HG02885 (cell line): Measurements from ENCODE around the gene SLC1A7.

Source experiments
- ATAC-seq: cut with Tn5 transposase; IDR thresholded peaks from one replicate; pipeline ENCODE4 v1.9.1; 2021; ENCODE audit warnings: mild to moderate bottlenecking; ENCODE audit not compliant: unreplicated experiment, poor library complexity

Gene SLC1A7

DNA sequence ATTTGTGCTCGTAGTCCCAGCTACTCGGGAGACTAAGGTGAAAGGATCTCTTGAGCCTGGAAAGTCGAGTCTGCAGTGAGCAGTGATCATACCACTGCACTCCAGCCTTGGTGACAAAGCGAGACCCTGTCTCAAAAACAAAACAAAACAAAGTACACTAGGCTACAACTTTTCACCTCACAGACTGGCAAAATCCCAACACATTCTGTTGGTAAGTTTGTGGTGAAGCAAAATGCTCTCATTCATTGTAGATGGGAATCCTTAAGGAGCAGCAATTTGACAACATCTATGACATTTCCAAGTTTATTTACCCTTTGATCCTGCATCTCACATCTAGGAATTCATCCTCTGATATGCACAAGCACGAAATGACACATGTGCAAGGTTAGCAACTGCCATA is 20.2 kb upstream of the SLC1A7 start:
- no peak for ATAC-seq

DNA sequence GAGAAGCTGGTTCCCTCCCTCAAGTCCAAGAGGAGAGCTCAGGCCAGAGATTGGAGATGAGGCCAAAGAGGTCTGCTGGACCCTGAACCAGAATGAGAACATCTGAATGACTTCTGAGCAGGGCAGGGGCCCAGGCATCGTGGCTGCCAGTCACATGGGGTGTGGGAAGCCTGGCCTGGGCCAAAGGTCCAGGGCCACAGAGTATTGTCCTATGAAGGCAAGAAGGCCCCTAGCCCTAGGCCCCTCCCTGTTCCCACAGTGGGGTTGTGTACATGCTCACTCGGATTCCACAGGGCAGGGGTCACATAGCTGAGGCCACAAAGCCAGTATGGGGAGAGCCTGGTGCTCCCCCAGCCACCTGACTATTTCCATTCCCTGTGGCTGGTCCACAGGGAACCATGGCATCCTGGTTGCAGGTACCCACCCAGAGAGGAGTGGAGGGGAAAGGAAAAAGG is 18.5 kb upstream of the SLC1A7 start:
- ATAC-seq: no peak

GRCh38 chr1:53158900-53159299 is 16.5 kb upstream of the SLC1A7 start:
- no peak for ATAC-seq

GRCh38 chr1:53156783-53157182 is 14.3 kb upstream of the SLC1A7 start:
- ATAC-seq: no peak

- ATAC-seq: no peak
These were observed 13.5 kb upstream of the SLC1A7 start for GRCh38 chr1:53155945-53156344.

DNA sequence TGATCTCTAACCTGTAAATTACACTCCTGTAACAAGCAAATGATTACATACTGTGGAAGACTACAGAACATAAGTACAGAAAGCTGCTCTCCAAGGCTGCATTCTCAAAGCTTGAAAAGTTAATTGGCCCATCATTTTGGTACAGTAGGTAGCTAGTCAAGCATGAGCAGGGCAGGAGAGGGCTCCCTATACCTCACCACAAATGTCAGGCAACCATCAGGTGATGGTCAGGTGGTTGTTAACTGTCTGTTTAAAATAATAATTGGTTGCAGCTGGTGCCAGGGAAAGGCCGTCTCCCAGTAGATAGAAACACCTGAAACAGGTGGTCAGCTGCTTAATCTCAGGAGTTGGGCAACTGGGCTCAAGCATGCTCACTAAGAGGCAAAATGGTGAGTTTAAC is 13.1 kb upstream of the SLC1A7 start:
- no peak for ATAC-seq

- no peak for ATAC-seq
These were observed 12.5 kb upstream of the SLC1A7 start for GRCh38 chr1:53154859-53155438.

DNA sequence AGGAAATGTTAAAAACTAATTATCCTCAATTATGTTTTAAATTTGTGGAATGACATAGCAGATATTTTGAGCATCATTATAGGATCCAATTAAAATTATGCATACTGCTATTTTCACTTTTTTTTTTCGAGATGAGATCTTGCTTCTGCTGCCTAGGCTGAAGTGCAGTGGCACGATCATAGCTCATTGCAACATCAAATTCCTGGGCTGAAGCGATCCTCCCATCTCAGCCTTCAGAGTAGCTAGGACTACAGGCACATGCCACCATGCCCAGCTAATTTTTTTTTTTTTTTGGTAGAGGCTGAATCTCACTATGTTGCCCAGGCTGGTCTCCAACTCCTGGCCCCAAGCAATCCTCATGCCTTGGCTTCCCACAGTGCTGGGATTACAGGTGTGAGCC is 11.3 kb upstream of the SLC1A7 start:
- ATAC-seq: no peak

- ATAC-seq: no peak
These were observed 5.7 kb upstream of the SLC1A7 start for GRCh38 chr1:53148123-53148522.

- ATAC-seq: no peak
These were observed 4.7 kb upstream of the SLC1A7 start for GRCh38 chr1:53147174-53147573.

DNA sequence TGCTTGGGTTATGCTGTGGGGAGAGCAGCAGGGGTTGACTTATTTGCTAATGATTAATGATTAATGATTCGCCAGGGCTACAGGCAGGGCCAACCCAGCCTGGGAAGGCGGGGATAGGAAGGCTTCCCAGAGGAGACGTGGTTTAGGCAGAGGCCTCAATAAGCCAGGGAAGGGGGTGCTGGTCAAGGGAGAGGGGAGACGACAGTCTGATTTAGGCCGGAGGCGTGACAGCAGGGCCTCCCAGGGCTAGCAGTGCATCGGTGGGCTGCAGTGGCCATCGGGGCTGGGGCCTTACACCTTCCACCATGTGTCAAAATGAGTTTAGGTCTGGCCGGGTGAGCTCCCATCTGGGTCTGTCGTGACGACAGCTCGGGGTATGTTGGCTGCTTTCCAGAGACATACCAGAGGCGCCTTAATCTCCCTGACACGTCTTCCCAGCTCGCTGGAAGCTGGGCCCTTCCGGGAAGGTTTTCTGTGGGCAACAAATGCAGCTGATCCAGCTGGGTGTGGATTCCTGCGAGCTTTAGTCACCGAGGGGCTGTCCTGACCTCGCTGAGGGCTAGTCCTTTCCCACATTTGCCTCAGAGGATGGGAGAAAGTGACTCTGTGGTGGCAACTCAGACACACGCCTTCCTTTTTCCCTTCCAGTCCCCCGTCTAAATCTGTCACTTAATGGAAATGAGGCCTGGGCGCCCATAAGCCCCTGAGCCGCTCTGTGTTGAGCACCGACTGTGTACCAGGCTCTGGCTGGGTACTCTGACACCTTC is 3.7 kb upstream of the SLC1A7 start:
- ATAC-seq: no peak

DNA sequence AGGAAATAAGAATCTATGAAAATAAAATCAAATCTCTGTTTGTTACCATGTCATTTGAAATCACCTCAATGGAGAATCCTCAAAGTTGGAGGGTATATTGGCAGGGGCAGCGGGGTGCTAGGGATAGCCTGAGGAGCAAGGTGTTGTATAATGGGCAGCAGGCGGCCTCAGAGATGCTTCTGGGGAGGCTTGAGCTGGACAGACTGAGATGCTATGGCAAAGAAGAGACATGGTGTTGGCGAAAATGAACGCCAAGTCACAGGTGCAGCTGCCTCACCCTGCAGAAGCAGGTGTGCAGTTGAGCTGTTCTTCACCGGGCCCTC is 3.1 kb upstream of the SLC1A7 start:
- no peak for ATAC-seq

GRCh38 chr1:53145051-53145600 is 2.7 kb upstream of the SLC1A7 start:
- ATAC-seq: no peak

- no peak for ATAC-seq
These were observed 1.8 kb upstream of the SLC1A7 start for GRCh38 chr1:53144201-53144600.

DNA sequence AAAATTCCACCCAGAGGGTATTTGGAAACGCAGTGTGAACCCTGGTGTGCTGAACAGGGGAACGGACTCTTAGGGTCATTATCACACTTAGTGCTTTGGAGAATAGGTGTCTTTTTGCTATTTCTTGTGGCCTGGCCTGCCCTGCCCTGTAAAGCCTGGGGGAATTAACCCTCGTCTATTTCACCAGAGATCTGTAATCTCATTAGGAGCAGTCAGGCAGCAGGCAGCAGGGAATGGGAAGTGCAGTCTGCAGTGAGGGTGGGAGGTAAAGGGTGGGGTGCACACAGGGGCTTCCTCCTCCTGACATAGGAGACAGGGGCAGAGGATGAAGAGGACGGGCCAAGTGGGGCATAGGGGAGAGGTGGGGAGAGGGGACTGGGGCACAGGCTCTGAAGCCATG is 1.1 kb upstream of the SLC1A7 start:
- ATAC-seq: no peak

GRCh38 chr1:53141487-53142055 is 867 bp downstream of the SLC1A7 start:
- no peak for ATAC-seq

DNA sequence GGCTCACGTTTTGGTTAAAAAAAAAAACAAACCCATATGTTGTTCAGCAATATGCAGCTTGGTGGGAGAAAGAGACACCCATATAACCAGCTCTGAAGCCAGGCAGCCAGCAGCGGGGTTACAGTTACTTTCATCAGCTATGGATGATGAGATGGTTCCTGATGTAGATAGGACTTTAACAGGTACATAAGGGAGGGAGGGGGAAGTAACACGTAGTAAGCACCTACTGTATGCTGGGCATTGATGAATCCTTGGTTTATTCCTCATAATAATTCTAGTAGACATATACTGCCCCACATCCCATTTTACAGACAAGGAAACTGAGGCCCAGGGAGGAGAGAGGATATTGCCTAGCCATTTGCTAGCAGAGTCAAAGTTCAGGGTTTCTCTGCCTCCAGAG is 2.0 kb downstream of the SLC1A7 start:
- no peak for ATAC-seq

DNA sequence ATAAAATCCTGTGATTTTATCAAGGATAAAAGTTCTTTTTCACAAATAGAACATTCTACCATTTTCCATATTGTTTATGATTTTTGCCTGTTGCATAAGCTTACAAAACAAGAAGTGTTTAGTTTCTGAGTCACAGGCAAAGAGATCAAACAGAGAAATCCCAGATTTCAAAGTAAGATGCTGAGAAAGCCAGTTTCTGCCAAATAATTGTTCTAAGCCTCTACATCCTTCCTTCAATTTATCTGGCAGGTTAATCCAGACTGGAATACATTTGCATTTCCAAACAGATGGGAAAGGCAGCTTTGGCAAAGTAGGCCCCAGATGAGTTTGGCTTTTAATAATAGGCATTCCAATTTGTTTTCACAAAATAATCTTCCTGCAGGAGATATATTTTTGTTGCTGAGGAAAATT is 2.5 kb downstream of the SLC1A7 start:
- no peak for ATAC-seq

DNA sequence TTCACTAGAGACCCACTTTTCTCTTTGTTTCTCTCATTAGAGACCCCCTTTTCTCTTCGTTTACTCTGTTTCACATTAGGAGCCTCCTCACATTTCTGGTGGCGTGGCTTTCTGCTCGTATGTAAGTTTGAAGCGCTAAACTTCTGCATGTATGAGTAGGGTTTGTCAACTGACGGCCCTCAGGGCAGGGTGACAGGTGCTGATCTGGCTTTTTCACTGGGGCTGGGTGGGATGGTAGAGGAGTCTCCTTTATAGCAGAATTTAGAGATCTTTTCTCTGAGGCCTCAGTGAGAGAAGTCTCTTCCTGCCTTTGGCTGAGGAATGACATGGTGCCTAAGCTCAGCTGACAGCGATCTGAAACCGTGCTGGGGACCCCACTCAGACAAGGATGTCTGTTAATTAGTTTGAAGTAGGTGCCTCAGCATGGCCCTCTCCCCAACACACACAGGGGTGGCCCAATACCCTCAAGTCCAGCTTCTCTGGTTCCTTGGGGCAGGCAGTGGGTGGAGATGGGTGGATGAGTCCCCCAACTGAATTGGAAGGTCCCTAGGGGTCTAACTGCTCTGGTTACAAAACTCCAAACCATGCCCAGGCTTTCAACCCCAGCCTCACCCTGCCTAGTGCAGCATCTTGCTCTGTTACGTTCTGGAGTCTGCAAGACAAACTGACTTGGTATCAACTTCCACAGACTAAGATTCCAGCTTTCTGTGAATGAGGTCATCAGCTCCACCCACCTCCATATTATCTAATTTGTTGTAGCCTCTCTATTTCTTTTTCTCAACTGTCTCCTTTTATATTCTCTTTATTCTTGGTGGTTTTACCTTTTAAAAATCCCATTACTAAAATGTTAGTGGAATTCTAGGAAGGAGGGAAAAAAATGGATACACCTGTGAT is 3.2 kb downstream of the SLC1A7 start:
- ATAC-seq: no peak

DNA sequence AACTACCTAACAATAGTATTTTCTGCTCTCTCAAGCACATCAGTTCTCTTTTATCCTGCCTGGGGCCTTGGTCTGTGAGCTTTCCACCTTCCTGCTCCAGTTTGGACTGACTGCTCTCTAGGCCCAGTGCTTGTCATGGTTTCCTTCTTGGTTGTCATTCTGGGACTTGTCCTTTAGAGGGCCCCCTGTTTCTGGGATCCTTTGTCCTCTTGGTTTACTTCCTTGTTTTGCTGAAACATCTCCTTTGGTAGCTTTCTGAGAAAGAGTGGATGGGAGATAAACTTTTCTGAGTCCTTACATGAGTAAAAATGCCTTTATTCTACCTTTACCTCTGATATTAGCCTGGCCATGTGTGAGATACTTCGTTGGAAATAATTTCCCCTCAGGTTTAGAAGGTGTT is 4.7 kb downstream of the SLC1A7 start:
- ATAC-seq: no peak

DNA sequence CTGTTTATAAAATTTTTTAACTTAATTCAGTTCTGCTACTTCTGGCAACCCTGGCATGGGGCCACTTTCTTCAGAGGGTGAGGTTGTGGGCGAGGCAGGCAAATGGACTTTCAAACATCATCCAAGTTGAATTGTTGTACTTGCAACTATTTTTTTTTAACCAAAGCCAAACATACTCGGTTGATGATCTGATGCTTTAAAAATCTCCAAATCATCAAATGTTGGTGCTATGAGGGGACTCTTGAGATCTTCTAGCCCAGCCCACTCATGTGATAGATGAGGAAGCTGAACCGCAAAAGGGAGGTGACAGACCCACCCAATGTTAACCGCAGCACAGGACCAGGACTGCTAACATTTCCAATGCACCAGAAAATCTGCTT is 6.7 kb downstream of the SLC1A7 start:
- no peak for ATAC-seq
